ENCODE results near the gene PHYHIPL.

DNA sequence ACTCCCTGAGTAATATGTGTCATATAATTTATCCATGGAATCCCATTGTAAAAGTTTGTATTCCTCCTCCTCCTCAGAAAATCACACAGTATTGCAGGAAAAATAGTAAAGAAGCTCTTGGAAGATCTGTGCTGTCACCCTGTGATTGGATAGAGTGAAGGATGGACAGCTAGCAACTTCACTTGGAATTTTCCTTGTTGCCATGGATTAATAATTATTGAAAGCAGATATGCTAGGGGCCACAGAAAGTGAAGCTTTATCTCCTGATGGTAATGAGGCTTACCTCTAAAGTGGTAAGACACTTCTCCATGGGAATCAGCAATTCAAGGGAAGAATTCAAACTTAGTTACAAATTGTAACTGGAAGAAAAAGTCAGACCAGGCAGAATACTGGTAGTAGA, 48.8 kb downstream of the PHYHIPL start:
- TF ChIP-seq, protein P1, sequence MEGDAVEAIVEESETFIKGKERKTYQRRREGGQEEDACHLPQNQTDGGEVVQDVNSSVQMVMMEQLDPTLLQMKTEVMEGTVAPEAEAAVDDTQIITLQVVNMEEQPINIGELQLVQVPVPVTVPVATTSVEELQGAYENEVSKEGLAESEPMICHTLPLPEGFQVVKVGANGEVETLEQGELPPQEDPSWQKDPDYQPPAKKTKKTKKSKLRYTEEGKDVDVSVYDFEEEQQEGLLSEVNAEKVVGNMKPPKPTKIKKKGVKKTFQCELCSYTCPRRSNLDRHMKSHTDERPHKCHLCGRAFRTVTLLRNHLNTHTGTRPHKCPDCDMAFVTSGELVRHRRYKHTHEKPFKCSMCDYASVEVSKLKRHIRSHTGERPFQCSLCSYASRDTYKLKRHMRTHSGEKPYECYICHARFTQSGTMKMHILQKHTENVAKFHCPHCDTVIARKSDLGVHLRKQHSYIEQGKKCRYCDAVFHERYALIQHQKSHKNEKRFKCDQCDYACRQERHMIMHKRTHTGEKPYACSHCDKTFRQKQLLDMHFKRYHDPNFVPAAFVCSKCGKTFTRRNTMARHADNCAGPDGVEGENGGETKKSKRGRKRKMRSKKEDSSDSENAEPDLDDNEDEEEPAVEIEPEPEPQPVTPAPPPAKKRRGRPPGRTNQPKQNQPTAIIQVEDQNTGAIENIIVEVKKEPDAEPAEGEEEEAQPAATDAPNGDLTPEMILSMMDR (IDR thresholded peaks at IDR 0.05; ENCODE audit: insufficient read depth, low read depth, low read length): no peak
- TF ChIP-seq EZH2 (IDR thresholded peaks at IDR 0.05; ENCODE audit: insufficient read depth, low read length): no peak
